NCI-H187 (cell line): ENCODE measurements around the gene MPPED1.

Experiments used
- DNase-seq, 2 experiments: peaks; one replicate each; lab custom pipeline; 2025; lab: John Stamatoyannopoulos, UW

The MPPED1 gene

GRCh38 chr22:43542681-43543521 lies 131.1 kb downstream of the MPPED1 start:
- DNase-seq: no peak

- DNase-seq: no peak
These were observed 131.9 kb downstream of the MPPED1 start for GRCh38 chr22:43543522-43544288.

GRCh38 chr22:43544289-43544673 lies 132.5 kb downstream of the MPPED1 start:
- DNase-seq: no peak

- DNase-seq: no peak
These were observed 134.4 kb downstream of the MPPED1 start for GRCh38 chr22:43546186-43546585.

GRCh38 chr22:43550024-43550620 lies 138.3 kb downstream of the MPPED1 start:
- DNase-seq: no peak

GRCh38 chr22:43550672-43551071 lies 138.9 kb downstream of the MPPED1 start:
- DNase-seq: no peak

GRCh38 chr22:43553451-43554258 lies 141.8 kb downstream of the MPPED1 start:
- DNase-seq: no peak

- DNase-seq: no peak
These were observed 142.4 kb downstream of the MPPED1 start for GRCh38 chr22:43554259-43554636.

- DNase-seq: no peak
These were observed 143.0 kb downstream of the MPPED1 start for GRCh38 chr22:43554694-43555365.

- no peak for DNase-seq
These were observed 144.0 kb downstream of the MPPED1 start for GRCh38 chr22:43555561-43556515.
